GM12873 (cell line): ENCODE data around the gene HSD17B12.

ENCODE experiments used
- CTCF ChIP-seq: IDR thresholded peaks from 2 replicates; pipeline ENCODE4 v1.5.1; 2012; ENCODE audit warnings: low read depth, mild to moderate bottlenecking, moderate library complexity, low read length, control low read depth; ENCODE audit not compliant: insufficient read depth; ENCODE audit errors: missing control alignments

The HSD17B12 gene

GRCh38 chr11:43735115-43735514 is 54.6 kb downstream of the HSD17B12 start:
- no peak for TF ChIP-seq CTCF

- TF ChIP-seq CTCF: no peak
These were observed 55.4 kb downstream of the HSD17B12 start for GRCh38 chr11:43735961-43736360.

GRCh38 chr11:43736502-43737200 is 56.1 kb downstream of the HSD17B12 start:
- TF ChIP-seq CTCF: no peak

- no peak for TF ChIP-seq CTCF
These were observed 56.7 kb downstream of the HSD17B12 start for GRCh38 chr11:43737201-43737590.

- no peak for TF ChIP-seq CTCF
These were observed 58.3 kb downstream of the HSD17B12 start for GRCh38 chr11:43738600-43739409.

- TF ChIP-seq CTCF: no peak
These were observed 66.1 kb downstream of the HSD17B12 start for GRCh38 chr11:43746670-43747069.

- TF ChIP-seq CTCF: no peak
These were observed 66.7 kb downstream of the HSD17B12 start for GRCh38 chr11:43747130-43747802.
